NOMO-1 treated with dmso at 0.1 percent for 144 hours (cell line): ENCODE results near the gene IL4R.
A peak's percentile ranks its signal among the peaks of the same experiment; 100 is the strongest.
"Not testable (repeated sequence)": the region's sequence is repeated elsewhere in the genome, so short reads cannot be mapped to it uniquely, and the experiment has no call there.

ENCODE experiments used
- DNase-seq: peaks from one replicate; lab custom pipeline; 2025; ENCODE audit not compliant: unreplicated experiment; lab: John Stamatoyannopoulos, UW

The IL4R gene

DNA sequence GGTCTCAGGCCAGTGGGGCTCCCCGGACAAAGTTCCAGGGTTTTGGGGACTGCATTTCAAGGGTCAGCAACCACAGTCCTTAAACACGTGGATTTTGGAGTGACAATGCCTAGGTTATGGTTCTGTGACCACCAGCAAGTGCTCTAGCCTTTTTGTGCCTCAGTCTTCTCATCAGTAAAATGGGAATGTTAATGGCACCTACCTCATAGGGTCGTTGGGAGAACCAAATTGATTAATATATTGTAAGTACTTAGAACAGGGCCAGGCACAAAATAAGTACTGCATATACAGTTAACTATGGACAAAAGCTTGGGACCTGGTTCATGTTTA, 13.8 kb downstream of the IL4R start:
- DNase-seq, result no peak

DNA sequence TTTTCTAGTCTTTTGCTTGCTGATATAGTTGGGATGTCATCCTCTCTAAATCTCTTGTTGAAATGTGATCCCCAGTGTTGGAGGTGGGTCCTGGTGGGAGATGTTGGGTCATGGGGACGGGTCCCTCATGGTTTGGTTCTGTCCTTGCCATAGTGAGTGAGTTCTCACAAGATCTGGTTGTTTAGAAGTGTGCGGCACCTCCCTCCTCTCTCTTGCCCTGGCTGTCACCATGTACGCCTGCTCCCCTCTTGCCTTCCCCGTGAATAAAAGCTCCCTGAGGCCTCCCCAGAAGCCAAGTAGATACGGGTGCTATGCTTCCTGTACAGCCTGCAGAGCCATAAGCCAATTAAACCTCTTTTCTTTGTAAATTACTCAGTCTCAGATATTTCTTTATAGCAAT, 15.2 kb downstream of the IL4R start:
- DNase-seq, result no peak

DNA sequence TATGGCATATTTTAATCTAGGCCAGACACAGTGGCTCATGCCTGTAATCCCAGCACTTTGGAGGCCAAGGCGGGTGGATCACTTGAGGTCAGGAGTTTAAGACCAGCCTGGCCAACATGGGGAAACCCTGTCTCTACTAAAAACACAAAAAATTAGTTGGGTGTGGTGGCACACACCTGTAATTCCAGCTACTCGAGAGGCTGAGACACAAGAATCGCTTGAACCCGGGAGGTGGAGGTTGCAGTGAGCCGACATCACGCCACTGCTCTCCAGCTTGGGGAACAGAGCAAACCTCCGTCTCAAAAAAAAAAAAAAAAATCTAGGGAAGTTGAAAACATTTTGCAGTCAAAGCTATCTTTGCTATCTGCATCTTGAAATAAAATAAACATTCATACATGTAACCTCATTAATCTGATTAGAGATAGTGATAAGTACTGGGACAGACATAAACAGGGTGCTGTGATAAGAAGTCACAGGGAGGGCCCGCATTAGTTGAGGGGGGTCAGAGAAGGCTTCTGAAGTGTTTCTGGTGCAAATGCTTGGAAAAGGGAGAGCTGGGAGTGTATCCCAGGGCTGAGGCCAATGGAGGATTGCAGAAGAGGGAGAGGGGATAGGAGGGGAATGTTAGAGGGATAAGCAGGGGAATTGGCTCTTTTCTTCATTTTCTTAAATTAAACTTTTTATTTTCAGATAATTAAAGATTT, 15.8 kb downstream of the IL4R start:
- DNase-seq, result not testable (repeated sequence)

DNA sequence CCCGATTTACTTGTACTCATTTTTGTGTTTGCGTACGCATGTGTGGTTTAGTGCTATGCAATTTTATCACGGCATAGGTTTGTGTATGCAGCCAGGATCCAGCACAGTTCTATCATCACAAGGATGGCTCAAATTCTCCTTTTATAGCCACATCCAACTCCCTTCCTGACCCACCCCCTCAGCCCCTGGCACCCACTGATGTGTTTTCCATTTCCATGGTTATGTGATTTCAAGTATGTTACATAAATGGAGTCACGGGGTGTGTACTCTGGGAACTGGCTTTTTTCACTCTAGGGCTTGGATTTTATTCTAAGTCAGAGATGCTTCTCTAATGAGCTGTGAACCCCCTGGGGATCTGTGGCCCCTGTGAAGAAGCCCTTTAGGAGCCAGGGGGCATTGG, 16.8 kb downstream of the IL4R start:
- DNase-seq, result no peak

DNA sequence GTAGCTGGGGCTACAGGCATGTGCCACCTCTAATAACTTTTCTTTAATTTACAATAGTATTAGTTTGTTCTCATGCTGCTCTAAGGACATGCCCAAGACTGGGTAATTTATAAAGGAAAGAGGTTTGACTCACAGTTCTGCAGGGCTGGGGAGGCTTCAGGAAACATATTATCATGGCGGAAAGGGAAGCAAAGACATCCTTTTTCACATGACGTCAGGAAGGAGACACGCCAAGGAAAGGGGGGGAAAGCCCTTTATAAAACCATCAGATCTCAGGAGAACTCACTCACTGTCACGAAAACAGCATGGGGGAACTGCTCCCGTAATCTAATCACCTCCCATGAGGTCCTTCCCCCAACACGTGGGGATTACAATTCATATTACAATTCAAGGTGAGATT, 18.3 kb downstream of the IL4R start:
- no peak for DNase-seq

DNA sequence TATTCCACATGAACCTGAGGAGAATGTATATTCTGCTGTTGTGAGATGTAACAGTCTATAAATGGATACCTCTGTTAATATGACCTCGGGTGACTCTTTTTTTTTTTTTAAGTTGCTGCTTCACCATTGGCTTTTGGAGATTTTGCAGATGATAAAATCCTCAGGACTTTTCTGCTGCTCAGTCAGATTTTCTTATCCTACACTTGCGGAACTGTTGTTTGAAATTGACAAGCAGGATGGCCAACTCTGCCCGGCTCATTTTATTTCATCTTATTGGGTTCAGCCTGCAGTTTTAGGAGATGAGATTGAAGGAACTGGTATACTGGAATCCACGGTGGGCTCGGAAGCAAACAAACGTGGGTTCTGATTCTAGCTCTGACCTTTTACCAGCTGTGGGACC, 19.3 kb downstream of the IL4R start:
- DNase-seq, result no peak

DNA sequence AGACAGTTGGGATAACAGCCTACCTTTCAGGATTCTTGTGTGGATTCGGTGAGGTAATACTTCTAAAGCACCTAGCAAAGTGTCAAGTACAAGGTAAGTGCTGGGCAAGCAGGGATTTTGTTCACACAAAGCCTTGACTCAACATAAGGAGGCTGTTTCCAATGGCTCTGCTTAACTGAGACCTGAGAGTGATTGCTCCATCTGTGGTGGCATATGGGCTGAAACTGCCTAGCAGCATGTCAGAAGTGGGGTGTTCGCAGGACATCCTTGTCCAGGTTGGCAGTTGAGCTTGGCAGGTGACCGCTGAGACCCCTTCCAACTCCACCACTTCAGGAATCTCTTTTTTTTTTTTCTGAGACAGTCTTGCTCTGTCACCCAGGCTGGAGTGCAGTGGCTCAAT, 19.8 kb downstream of the IL4R start:
- no peak for DNase-seq

DNA sequence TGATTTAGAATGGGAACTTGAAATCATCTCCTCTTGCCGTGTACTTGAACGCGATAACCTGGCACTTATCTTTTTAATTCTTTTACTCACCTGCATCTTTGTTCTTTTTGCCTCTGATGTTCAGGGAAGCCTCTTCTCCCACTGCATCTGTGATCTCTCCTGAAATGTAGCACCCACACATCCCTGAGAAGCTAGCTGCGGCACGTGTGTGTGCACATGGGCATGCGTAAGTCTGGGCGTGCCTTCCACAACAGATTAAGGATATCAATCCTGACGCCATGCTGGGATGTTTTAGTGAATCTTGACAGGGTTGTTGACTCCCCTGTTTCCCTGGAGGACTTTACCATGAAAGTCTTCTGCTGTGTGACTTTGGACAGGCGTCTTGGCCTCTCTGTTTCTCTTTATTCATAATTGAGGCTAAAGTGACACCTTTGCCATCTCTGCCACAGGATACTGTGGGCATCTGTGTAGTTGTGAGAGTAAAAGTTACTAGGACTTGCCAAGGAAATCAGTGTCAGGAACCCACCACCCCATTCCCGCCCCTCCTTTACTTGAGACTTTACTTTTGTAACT, 20.5 kb downstream of the IL4R start:
- no peak for DNase-seq

DNA sequence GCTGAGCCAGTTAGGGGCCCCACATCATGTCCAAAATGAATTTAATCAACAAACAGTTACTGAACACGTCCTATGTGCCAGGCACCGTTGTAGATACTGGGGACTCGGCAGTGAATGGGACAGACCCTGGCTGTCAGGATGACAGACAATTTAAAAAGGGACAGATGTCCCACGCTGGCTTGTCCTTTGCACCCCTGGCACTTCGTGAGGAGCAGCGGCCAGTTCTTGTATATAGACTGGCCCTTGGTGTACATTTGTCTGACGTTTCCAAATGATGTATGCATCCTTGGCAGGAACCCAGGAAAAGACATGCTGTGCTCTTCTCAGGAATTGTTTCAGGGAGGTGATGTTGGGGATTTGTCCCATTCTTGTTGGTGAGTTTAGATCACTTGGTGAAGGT, 21.1 kb downstream of the IL4R start:
- no peak for DNase-seq

DNA sequence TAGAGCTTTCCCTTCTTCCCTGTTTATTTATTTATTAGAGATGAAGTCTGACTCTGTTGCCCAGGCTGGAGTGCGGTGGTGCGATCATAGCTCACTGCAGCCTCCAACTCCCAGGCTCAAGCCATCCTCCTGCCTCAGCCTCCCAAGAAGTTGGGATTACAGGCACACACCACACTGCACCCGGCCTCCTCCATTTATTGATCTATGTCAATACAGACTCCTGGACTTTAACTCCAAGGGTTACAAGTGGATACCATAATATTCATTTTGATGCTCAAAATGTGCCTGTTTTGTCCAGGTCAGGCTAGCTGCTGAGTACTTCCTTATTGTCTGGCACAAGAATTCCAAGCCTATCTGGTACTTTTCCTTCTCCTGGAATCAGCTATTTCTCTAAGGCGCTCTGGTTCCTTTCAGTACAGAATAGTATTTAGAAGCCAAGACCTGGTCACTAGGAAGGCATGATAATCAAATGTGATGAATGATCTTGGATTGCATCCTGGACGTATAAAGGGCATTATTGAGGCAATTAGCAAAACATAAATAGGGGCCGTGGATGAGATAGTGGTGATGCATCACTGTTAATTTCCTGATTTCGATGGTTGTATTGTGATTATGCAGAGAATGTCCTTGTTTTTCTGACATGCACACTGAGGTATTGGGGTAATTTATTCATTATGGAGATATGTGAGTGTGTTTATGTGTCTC, 21.7 kb downstream of the IL4R start:
- no peak for DNase-seq

DNA sequence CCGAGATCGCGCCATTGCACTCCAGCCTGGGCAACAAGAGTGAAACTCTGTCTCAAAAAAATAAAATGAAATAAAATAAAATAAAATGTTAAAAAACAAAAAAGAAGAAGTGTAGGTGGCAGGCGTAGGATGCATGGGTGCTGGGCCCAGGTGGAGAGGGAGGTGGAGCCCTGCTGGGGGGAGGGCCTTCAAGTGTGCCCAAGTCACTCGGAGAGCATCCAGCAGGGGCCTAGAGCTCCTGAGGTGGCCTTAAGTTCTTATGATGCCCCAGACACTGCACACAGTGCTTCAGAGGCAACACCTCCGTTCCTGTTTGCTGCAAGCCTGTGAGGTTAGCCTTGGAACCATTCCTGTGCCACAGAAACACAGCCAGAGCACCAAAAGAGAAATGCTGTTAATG, 23.2 kb downstream of the IL4R start:
- DNase-seq, result no peak

DNA sequence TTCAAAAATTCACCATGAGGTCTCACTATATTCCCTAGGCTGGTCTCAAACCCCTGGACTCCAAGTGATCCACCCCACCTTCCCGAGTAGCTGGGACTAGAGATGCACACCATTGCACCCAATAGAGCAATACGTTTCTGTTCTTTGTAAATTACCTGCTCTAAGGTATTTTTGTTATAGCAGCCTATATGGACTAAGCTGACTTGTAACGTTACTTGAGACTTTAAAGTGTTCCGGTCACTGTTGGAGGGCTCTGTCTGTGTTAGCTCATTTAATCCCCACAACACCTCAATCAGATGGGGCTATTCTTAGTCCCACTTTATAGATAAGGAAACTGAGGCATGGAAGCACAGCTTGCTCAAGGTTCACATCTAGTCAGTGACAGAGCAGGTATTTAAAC, 25.4 kb downstream of the IL4R start:
- no peak for DNase-seq

DNA sequence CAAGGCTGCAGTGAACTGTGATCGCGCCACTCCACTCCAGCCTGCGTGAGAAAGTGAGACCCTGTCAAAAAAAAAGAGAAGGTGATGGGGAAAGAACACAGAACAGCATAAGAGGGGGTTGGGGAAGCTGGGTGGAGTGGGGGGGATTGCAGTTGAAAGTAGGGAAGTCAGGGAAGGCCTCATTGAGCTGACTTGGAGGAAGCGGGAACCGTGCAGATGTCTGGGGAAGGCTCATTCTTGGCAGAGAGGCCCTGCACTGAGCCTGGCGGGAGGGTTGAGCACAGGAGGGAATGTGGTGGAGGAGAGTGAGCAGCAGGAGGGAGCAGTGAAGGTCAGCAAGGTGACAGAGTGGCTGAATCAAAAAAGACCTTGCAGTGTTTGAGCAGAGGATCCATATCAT, 26.9 kb downstream of the IL4R start:
- no peak for DNase-seq

DNA sequence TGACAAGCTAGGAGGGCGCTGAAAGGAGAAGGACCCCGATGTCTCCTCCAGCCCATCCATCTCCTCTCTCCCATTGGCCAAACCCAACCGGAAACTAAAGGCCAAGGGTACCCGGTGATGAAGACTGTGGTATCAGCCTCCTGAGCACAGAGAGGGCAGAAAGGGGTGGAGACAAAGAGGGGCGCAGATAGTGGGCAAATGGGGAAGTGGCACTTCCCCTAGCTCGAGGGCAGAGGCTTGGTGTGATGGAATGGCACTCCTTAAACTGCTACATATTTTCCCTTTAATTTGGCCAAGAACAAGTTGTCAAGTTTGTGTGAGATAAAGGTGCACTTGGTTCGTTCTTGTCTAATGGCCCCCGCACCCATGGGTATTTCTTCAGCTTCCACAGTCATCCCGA, 27.8 kb downstream of the IL4R start:
- no peak for DNase-seq

DNA sequence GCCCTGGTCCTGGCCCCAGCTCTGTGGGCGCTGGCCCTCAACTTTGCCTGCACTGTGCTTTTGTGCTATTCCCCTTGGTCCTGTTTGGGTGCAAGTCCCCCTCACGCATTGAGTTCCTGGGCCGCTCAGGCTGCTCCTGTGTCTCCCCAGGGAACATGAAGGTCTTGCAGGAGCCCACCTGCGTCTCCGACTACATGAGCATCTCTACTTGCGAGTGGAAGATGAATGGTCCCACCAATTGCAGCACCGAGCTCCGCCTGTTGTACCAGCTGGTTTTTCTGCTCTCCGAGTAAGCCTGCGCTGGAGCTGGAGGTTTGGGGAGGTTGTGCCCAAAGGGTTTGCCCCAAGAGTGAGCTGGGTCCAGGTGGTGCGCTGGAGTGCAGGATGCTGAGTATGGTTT, 28.2 kb downstream of the IL4R start:
- DNase-seq, result no peak

DNA sequence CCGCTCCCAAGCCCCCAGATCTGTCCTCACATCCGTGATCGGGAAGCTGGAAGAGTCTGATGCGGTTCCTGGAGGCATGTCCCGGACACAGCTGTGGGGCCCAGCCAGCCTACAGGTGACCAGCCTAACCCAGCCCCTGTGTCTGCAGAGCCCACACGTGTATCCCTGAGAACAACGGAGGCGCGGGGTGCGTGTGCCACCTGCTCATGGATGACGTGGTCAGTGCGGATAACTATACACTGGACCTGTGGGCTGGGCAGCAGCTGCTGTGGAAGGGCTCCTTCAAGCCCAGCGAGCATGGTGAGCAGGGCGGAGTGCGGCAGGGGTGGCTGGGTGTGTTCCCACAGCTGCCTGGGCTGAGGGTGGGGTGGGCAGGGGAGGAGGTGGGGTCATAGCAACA, 30.9 kb downstream of the IL4R start:
- no peak for DNase-seq

DNA sequence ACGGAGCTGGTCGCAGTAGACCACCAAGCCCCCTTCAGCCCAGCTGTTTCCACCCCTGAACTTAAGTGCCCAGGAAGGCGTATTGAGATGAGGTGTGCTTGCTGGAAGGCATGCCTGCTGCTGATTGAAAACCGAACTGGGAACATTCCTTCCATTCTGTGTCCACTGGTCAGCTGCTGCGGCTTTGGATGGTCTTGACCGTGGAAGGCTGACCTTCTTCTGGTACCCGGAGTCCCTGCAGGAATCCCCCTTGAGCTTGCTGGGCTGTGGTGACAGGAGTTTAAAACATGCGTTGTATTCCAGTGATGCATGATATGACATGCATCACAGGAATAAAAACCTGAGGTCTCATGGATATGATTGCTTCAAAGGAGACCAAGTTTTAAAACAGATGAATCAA, 31.4 kb downstream of the IL4R start:
- no peak for DNase-seq

DNA sequence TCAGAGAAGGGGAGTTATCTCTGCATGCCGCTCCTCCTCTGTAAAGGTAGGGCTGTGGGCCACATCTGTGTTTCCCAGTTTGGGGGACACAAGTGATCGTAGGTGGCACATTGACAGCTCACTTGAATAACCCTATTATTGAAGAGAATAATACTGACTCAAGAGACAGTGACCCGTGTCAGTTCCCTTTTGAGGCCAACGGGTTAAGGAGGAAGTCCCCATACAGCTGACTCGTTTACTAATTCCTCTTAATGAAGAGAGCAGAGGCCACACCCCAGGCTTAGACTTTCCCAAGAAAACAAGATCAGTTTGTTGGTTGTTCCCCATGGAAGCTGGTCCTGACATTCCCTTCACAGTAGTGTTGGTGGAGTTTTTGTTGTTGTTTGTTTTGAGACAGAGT, 33.0 kb downstream of the IL4R start:
- peak; percentile 12 for DNase-seq

DNA sequence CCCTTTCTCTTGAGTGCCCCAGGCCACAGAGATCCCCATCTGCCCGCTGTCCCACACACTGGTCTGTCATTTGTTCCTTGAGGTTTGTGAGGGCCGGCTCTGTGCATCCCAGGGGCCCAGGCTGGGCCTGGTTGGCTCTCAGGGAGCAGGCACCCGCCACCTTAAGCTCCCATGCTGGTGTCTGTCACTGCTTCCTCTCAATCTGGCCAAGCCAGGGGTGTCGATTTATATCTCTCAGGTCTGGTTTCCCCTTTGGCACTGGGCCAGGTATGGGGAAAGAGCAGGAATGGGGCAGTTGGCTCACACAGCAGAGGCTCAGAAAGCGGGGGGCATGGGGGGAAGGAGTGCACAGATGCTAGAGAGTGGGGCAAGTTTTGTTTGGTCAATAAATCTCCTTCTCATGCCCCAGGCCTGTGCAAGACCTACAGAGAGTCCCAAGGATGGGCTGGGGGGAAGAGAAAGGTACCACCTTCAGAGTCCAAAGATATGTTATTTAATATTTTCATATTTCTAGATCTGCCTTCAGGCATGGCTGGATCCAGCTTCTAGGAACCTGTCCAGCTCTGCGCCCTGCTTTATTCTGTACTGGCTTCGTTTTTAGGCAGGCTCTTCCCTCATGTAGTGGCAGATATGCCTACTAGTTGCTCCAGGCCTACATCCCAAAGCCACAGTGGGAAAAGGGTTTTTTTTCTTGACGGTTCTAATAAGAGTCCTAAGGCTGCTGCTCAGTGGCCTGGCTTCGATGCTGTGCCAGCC, 34.3 kb downstream of the IL4R start:
- no peak for DNase-seq

DNA sequence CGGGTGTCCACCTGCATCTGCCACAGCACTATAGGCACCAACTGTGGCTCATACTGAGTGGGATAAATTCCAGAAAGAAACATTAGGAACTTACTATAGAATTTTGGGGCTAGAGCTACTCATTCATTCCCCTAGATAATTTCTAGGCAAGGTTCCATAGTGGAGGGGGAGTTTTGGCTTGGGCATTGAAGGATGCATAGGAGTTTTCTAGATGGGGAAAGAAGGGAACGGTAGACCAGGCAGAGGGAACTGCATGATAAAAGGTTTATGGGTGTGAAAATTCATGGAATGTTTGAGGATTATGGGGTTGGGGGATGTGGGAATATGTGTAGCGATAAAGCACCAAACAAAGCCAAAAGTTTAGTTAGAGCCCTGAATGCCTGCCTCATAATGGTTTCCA, 35.5 kb downstream of the IL4R start:
- no peak for DNase-seq

DNA sequence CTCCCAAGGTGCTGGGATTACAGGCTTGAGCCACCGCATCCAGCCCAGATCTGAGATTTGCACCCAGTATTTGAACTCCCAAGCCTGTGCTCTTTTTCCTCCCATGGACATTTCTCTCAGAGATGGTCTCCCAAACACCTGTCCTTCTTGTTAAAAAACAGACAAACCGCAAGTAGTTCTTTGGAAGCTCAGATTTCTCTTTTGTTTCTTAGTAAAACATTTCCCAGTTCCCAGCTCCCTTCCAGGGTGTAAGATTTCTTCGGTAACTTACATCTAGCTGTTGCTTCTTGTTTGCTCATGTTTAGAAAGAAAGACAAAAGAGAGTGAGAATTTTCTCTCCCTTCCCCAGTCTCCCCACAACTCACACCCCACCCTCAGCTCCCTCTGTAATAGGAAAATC, 36.2 kb downstream of the IL4R start:
- no peak for DNase-seq

DNA sequence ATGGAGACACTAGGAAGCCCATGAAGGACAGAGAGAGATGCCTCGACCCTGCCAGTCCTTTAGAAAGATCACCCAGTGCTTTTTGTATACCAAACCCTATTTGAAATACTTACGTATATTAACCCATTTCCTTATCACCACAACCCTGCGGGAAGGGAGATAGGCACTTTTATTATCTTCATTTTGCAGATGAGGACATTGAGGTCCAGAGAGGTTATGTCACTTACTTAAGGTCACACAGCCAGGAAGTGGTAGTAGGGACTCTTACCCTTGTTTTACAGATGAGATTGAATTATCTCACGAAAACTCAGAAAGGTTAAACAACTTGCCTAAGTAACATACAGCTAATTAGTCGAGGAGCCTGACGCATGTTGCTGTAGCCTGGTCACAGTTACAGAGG, 38.2 kb downstream of the IL4R start:
- no peak for DNase-seq
